Prostate gland (tissue), 2 donors: ENCODE results near the gene NHLRC2.

Experiments
- CTCF ChIP-seq, 4 experiments: fragments of 200-600 bp in 2 of 4; fragments of 450-650 bp in 2 of 4; sonication (generic) in 2 of 4; IDR thresholded peaks; 1 replicate in 3 of 4; 2 replicates in 1 of 4; pipeline ENCODE4 v1.5.1; 2016 to 2019; ENCODE audit warnings: antibody characterized with exemption in 4 of 4, mild to moderate bottlenecking in 2 of 4, moderate library complexity in 2 of 4
- POLR2A ChIP-seq: fragments of 450-650 bp; IDR thresholded peaks from one replicate; pipeline ENCODE4 v1.6.1; 2016; ENCODE audit warnings: antibody characterized with exemption, mild to moderate bottlenecking
- POLR2AphosphoS5 ChIP-seq: sonication (generic); formaldehyde crosslinking; IDR thresholded peaks from one replicate; pipeline ENCODE4 v1.6.1; 2017; ENCODE audit warnings: antibody characterized with exemption

DNA sequence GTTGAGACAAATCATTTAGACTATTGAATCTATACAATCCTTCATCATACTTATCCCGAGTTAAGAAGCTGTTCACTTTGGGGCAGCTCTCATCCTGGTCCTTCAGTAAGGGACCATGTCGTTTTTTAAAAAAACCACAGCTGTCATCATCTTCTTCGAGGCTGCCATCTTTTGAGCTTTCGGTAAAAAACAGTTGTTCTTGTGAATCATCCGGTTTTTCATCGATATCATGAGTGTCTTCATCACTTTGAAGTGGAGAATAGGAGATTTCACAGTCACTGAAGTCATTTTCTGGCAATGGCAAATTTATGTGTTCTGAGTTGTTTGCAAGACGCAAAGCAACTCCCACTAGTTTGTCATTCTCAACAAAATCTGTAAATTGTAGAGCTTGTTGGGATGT lies 4.5 kb upstream of the NHLRC2 start:
- TF ChIP-seq CTCF (IDR thresholded peaks at IDR 0.05): no peak
- TF ChIP-seq POLR2A: no peak
- no peak for TF ChIP-seq POLR2AphosphoS5
